HG02885 (cell line): ENCODE measurements around the gene TRIM63.

ENCODE experiments used
- ATAC-seq: cut with Tn5 transposase; IDR thresholded peaks from one replicate; pipeline ENCODE4 v1.9.1; 2021; ENCODE audit warnings: mild to moderate bottlenecking; ENCODE audit not compliant: unreplicated experiment, poor library complexity

The TRIM63 gene

DNA sequence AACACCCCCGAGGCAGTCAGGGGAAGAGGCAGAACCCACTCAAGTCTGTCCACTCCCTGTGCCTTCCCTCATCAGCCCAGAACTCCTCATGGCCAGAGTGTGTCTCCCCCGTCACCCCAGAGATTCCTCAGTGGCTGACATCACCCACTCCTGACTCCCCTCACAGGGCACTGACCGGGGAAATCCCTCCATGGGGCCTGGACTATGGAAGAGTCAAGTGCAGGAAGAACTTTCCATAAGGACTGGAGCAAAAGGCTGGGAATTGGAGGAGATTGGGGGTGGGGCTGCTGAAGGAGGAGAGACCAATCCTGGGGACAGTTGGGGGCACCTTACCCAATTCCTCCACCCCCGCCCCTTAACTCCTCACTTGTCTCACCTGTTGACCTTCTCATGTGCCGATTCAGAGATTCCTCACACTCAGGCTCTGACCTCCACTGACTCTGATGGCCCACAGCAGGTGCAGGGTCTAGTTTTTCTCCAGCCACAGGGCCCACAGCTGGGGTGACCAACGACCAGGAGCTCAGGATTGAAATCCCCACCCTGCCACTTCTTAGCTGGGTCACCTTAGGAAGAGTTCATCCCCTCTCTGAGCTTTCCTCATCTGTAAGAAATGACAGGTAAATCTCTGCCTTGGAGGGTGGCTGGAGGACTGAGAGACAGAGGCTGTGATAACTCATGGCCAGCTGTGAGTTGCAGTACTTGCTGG, 46.3 kb downstream of the TRIM63 start:
- no peak for ATAC-seq

GRCh38 chr1:26020330-26020768, 47.1 kb downstream of the TRIM63 start:
- no peak for ATAC-seq

- ATAC-seq = no peak
Observed at GRCh38 chr1:26019641-26020315, 47.7 kb downstream of the TRIM63 start.

GRCh38 chr1:26017606-26018005, 49.8 kb downstream of the TRIM63 start:
- ATAC-seq = no peak

- no peak for ATAC-seq
Observed at GRCh38 chr1:26016953-26017545, 50.4 kb downstream of the TRIM63 start.

- no peak for ATAC-seq
Observed at GRCh38 chr1:26016258-26016952, 51.0 kb downstream of the TRIM63 start.

DNA sequence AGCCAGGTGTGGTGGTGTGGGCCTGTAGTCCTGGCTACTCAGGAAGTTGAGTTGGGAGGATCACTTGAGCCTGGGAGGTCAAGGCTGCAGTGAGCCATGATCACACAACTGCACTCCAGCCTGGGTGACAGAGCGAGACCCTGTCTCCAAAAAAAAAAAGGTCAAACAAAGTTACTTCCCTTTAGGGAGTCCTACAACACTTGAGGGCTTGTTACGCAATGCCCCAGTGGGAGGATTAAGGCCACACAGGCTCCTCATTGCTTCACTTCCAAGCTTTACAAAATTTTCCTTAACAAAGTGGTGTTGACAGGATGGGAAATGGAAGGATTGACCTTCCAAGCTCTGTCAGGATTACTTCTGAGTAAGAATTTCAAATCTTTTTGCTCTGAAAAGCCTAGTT, 52.1 kb downstream of the TRIM63 start:
- no peak for ATAC-seq

DNA sequence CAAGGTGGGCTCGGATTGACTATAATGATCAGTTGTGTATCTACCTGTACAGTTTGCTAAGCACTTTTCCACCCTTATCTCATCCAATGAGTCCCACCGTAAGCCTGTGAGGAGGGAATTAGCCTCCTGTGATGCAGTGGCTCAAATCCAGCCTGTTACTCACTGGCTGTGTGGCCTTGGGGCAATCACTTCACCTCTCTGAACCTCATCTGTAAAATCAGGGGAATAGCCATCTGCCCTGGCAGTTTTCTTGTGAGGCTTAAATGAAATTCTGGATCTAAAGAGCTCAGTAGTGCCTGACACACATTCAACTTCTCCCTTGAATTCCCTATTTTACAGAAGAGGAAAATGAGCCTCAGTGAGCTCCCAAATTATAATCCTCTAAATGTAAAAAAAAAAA, 53.3 kb downstream of the TRIM63 start:
- no peak for ATAC-seq

DNA sequence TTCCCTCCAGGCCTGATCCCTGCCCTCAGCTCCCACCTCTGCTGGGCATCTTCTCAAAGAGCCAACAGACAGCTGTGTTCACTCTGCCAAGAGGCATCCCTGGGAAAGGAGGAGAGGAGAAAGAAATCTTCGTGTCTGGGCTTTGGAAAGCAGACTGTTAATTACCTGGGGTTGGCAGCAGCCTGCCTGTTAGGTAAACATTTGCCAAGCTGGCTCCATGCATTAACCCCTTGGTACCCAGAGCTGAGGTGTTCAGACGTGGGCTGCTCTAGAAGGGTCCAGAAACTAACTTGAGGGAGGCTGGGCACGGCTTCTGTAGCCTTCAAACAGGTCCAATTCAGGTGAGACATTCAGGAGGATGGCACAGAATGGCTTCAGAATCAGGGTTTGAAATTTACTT, 54.6 kb downstream of the TRIM63 start:
- no peak for ATAC-seq

- ATAC-seq = no peak
Observed at GRCh38 chr1:26010825-26011224, 56.6 kb downstream of the TRIM63 start.

GRCh38 chr1:26009796-26010447, 57.5 kb downstream of the TRIM63 start:
- ATAC-seq = no peak

DNA sequence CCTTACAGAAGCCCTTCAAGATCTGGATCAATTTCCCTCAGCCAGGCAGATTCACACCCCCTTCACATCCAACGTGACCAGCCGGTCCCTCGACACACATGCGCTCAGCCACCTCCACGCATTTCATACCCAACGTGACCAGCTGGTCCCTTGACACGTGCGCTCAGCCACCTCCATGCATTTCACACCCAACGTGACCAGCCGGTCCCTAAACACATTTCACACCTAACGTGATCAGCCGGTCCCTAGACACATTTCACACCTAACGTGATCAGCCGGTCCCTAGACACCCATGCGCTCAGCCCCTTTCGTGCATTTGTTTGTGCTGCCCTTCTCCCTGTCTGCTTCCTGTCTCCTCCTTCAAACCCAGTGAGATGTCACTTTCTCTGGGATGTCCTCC, 60.7 kb downstream of the TRIM63 start:
- ATAC-seq = no peak

- ATAC-seq = no peak
Observed at GRCh38 chr1:26005434-26006105, 61.9 kb downstream of the TRIM63 start.

- no peak for ATAC-seq
Observed at GRCh38 chr1:26003756-26004155, 63.7 kb downstream of the TRIM63 start.

DNA sequence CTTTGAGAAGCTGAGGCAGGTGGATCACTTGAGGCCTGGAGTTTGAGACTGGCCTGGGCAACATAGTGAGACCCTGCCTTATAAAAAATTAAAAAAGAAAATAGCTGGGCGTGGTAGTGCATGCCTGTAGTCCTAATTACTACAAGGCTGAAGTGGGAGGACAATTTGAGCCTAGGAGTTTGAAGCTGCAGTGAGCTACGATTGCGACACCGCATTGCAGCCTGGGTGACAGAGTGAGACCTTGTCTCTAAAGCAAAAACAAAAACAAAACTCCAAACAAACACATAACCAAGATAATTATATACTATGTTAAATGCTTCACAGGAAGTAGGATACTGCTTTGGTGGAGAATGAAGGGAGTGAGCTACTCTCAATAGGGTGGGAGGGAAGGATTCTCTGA, 64.2 kb downstream of the TRIM63 start:
- no peak for ATAC-seq
